Measurements from ENCODE around the gene ATOH8. TPM values are rescaled to one million over a fixed set of nuclear protein-coding genes. Genes with fewer than 3 reads are reported as not detected.
A peak's percentile ranks its signal among the peaks of the same experiment; 100 is the strongest.

The ATOH8 gene
- total RNA-seq, 1 donor from 2014 or later, result 9.0 TPM

- Mint-ChIP-seq H3K27ac (ENCODE audit: unreplicated experiment) (peak overlapping the region; percentile 28), H3K4me3 (ENCODE audit: unreplicated experiment) (no peak overlapping the region), H3K9me3 (ENCODE audit: unreplicated experiment) (peaks cover 5% of the 10 kb centered on the region), H3K27me3 (ENCODE audit: unreplicated experiment) (peaks cover 6% of the 10 kb centered on the region), H3K4me1 (ENCODE audit: low read depth, unreplicated experiment) (peaks cover 5% of the 10 kb centered on the region), H3K36me3 (ENCODE audit: unreplicated experiment) (no peaks in the 10 kb centered on the region)
- no peak for TF ChIP-seq CTCF (IDR thresholded peaks at IDR 0.05; ENCODE audit: partially characterized antibody, unreplicated experiment)
- DNase-seq, result no peak
These were observed 18.7 kb upstream of the ATOH8 start for GRCh38 chr2:85734942-85735608.

GRCh38 chr2:85735691-85736090 is 18.1 kb upstream of the ATOH8 start:
- H3K9me3 Mint-ChIP-seq (ENCODE audit: unreplicated experiment), result peaks cover 6% of the 10 kb centered on the region
- peaks cover 5% of the 10 kb centered on the region for H3K4me1 Mint-ChIP-seq (ENCODE audit: low read depth, unreplicated experiment)
- H3K27me3 Mint-ChIP-seq (ENCODE audit: unreplicated experiment), result peaks cover 6% of the 10 kb centered on the region
- no peak overlapping the region for H3K27ac Mint-ChIP-seq (ENCODE audit: unreplicated experiment)
- H3K36me3 Mint-ChIP-seq (ENCODE audit: unreplicated experiment), result no peaks in the 10 kb centered on the region
- TF ChIP-seq CTCF (IDR thresholded peaks at IDR 0.05; ENCODE audit: partially characterized antibody, unreplicated experiment), result no peak
- H3K4me3 Mint-ChIP-seq (ENCODE audit: unreplicated experiment), result no peak overlapping the region
- DNase-seq, result no peak

- Mint-ChIP-seq H3K27me3 (ENCODE audit: unreplicated experiment) (peaks cover 10% of the 10 kb centered on the region), H3K9me3 (ENCODE audit: unreplicated experiment) (peaks cover 8% of the 10 kb centered on the region), H3K4me3 (ENCODE audit: unreplicated experiment) (no peak overlapping the region), H3K27ac (ENCODE audit: unreplicated experiment) (no peak overlapping the region), H3K4me1 (ENCODE audit: low read depth, unreplicated experiment) (peaks cover 7% of the 10 kb centered on the region), H3K36me3 (ENCODE audit: unreplicated experiment) (no peaks in the 10 kb centered on the region)
- no peak for TF ChIP-seq CTCF (IDR thresholded peaks at IDR 0.05; ENCODE audit: partially characterized antibody, unreplicated experiment)
- DNase-seq, result no peak
These were observed 17.1 kb upstream of the ATOH8 start for GRCh38 chr2:85736456-85737355.

- H3K4me3 Mint-ChIP-seq (ENCODE audit: unreplicated experiment), result no peak overlapping the region
- peaks cover 13% of the 10 kb centered on the region for H3K4me1 Mint-ChIP-seq (ENCODE audit: low read depth, unreplicated experiment)
- H3K36me3 Mint-ChIP-seq (ENCODE audit: unreplicated experiment), result no peaks in the 10 kb centered on the region
- no peak for TF ChIP-seq CTCF (IDR thresholded peaks at IDR 0.05; ENCODE audit: partially characterized antibody, unreplicated experiment)
- H3K9me3 Mint-ChIP-seq (ENCODE audit: unreplicated experiment), result peaks cover 10% of the 10 kb centered on the region
- no peak for DNase-seq
- H3K27me3 Mint-ChIP-seq (ENCODE audit: unreplicated experiment), result peaks cover 8% of the 10 kb centered on the region
- no peak overlapping the region for H3K27ac Mint-ChIP-seq (ENCODE audit: unreplicated experiment)
These were observed 16.3 kb upstream of the ATOH8 start for GRCh38 chr2:85737481-85737880.

- no peaks in the 10 kb centered on the region for H3K36me3 Mint-ChIP-seq (ENCODE audit: unreplicated experiment)
- peaks cover 17% of the 10 kb centered on the region for H3K4me1 Mint-ChIP-seq (ENCODE audit: low read depth, unreplicated experiment)
- H3K27me3 Mint-ChIP-seq (ENCODE audit: unreplicated experiment), result peaks cover 8% of the 10 kb centered on the region
- TF ChIP-seq CTCF (IDR thresholded peaks at IDR 0.05; ENCODE audit: partially characterized antibody, unreplicated experiment), result no peak
- DNase-seq, result no peak
- peaks cover 10% of the 10 kb centered on the region for H3K9me3 Mint-ChIP-seq (ENCODE audit: unreplicated experiment)
- no peak overlapping the region for H3K27ac Mint-ChIP-seq (ENCODE audit: unreplicated experiment)
- H3K4me3 Mint-ChIP-seq (ENCODE audit: unreplicated experiment), result no peak overlapping the region
These were observed 15.8 kb upstream of the ATOH8 start for GRCh38 chr2:85737961-85738360.

All from glutamatergic neuron (in vitro differentiated cells).